NOMO-1 treated with dmso at 0.1 percent for 144 hours (cell line): Measurements from ENCODE around the gene NSMCE4A.
"Not testable (repeated sequence)": the region's sequence is repeated elsewhere in the genome, so short reads cannot be mapped to it uniquely, and the experiment has no call there.

Experiments
- DNase-seq: peaks from one replicate; lab custom pipeline; 2025; ENCODE audit not compliant: unreplicated experiment; lab: John Stamatoyannopoulos, UW

Gene NSMCE4A, protein sequence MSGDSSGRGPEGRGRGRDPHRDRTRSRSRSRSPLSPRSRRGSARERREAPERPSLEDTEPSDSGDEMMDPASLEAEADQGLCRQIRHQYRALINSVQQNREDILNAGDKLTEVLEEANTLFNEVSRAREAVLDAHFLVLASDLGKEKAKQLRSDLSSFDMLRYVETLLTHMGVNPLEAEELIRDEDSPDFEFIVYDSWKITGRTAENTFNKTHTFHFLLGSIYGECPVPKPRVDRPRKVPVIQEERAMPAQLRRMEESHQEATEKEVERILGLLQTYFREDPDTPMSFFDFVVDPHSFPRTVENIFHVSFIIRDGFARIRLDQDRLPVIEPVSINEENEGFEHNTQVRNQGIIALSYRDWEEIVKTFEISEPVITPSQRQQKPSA

DNA sequence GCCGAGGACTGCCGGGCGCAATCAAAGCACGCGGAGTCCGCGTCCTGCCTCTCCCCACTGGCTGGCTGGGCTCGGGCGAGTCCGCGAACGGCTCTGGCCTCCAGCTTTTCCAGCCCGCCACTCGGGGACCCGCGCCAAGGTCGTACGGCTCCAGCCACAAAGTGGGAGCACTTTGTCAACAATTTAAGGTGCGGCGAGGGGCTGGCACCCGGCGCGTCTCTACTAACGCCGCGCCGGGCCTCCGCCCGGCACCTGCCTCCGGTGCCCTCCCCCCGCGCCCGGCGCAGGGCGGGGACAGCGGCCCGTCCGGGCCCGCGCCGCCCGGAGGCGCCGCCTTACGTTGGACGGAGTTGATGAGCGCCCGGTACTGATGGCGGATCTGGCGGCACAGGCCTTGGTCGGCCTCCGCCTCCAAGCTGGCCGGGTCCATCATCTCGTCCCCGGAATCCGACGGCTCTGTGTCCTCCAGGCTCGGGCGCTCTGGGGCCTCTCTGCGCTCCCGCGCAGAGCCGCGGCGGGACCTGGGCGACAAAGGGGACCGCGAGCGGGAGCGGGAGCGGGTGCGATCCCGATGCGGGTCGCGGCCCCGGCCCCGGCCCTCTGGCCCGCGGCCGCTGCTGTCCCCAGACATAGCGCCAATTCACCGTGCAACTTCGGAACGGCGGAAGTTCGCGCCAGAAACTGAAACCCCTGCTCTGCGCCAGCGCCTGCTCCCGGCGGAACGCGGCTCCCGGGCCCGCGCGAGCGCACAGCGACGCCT, at the start of gene NSMCE4A:
TSS of gene NSMCE4A (minus strand) at position 683 of the 760 bp plus-strand sequence. CDS start at position 631, 52 bp downstream.
- DNase-seq: peak; percentile 53

DNA sequence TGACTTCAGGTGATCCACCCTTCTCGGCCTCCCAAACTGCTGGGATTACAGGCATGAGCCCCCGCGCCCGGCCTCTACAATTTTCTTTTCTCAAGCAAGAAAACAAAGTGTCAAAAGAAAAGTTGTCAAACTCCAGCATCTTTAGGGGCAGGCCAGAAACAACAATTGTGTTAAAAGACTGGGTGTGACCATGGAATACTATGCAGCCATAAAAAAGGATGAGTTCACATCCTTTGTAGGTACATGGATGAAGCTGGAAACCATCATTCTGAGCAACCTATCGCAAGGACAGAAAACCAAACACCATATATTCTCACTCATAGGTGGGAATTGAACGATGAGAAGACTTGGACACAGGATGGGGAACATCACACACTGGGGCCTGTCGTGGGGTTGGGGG, 48.2 kb upstream of the NSMCE4A start:
- not testable (repeated sequence) for DNase-seq

DNA sequence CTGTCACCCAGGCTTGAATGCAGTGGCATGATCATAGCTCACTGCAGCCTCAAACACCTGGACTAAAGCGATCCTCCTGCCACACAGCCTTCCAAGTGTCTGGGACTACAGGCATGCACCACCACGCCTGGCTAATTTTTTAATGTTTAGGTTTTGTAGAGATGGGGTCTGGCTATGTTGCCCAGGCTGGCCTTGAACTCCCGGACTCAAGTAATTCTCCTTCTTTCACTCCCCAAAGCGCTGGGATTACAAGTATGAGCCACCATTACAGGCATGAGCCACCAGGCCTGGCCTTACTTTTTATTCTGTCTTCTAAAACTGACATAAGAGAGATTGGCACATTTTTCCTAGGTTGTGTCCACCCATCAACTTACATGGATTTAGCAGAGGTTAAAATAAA, 47.3 kb upstream of the NSMCE4A start:
- DNase-seq: no peak

GRCh38 chr10:122021828-122022227, 46.8 kb upstream of the NSMCE4A start:
- no peak for DNase-seq

DNA sequence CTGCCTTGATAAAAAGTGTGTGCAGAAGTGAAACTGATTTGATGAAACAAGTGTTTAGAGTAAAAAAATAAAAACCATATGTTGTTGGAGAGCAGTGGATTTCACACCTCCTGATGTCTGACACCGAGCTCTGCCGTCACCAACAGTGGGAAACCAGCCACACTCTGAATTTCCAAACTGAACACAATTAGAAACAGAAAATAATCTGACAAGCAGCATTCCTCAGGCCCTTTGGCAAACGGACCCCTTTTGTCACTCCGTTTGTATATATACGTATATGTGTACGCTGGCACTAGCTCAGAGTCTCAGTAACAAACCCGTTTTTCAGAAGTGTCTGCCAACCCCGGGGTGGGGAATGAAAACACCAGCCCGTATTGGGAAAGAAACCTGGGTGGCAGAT, 46.4 kb upstream of the NSMCE4A start:
- DNase-seq: no peak

DNA sequence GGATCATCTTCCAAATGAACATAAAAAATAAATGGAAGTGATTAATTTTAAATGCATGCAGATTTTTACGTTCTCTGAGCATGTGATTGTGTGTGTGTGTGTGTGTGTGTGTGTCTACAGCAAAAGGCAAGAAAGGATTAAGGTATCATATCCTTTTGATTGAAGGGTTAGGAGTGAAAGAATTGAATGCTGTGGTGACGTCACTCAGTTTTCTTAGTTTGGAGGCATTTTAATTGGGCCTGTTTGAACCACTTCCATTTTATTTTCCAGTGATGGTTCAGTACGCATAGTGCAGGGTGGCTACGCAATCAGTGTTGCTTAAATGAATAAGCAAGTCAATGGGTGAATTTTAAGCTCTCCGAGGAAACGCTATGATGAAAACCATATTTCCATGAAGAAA, 45.2 kb upstream of the NSMCE4A start:
- DNase-seq: no peak

DNA sequence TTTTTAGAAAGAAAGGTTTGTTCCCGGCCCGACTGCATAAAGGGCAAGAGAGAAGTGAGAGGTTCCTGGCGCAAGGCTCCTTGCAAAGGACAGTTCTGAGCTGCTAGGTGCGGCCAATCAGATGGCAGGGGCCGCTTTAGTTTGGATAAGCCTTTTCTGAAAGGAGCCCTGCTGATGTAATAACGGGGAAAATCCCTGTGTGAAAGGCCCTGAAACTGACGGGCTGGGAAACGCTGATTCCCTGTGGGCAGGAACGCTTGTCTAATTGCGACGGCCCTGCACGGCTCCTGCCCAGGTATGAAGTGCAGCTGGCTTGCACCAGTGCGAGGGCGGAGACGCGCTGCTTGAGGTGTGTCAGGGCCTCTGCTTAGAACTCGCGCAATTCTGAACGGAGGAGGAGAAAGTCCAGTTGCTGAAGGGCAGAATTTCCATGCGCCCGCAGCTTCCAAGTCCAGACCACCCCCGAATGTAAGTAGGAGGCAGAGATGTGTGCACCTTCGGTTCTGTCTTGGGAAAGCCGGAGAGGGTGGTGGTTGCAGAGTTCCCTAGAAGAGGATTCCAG, 44.5 kb upstream of the NSMCE4A start:
- no peak for DNase-seq

DNA sequence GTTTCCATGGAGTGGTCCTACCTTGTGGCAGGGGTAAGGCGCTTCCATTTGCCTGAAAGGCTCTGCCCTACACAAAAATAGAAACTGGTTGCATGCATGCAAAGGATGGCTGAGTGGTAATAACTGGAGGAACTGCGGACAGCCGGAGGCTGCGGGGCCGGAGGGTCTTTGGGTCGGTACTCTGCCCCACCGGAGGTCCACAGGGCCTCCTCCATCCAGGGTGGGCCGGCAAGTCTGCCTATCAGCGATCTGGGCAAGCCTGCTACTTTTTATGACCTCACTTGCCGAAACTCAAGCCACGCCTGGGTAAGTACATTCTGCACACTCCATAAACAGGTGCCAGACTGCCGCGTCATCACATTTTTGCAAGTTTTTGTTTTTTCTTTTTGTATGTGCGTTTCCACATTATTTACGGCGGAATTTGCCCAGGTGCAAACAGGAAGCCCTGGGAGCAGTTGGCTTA, 44.0 kb upstream of the NSMCE4A start:
- peak; percentile 27 for DNase-seq

GRCh38 chr10:122018491-122018890, 43.5 kb upstream of the NSMCE4A start:
- DNase-seq: no peak

DNA sequence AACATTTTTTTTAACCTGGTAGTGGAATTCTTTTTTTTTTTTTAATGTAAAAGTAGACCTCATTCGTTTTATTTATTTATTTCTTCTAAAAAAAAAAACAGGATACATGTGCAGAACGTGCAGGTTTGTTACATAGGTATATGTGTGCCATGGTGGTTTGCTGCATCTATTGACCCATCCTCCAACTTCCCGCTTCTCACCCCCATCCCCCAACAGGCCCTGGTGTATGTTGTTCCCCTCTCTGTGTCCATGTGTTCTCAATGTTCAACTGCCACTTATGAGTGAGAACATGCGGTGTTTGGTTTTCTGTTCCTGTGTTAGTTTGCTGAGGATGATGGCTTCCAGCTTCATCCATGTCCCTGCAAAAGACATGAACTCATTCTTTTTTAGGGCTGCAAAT, 42.9 kb upstream of the NSMCE4A start:
- DNase-seq: not testable (repeated sequence)

- DNase-seq: no peak
Measured at GRCh38 chr10:122014652-122015248, 39.7 kb upstream of the NSMCE4A start.

DNA sequence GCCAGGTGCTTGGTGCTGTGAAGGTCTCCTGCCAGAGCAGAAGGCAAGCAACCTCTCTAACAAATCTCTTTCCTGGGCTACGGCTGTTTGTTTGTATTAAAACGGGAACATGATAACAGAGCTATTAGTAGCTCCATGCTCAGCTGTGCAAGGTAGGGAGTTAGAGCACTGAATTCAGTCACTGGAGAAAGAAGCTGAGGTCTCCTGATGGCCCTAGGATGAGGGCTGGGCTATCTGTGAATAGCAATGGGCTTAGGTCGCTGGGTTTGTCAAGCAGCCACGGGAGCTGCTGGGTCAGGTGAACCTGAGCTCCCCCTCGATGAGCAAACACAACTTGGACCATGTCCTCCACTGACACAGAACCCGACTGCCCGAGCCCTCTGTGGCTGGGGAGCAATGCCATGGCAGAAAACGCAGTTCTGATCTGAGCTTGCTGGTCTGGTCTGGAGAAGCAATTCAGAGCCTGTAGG, 38.3 kb upstream of the NSMCE4A start:
- DNase-seq: no peak

GRCh38 chr10:122012731-122013130, 37.7 kb upstream of the NSMCE4A start:
- DNase-seq: no peak

- DNase-seq: no peak
Measured at GRCh38 chr10:122010405-122011050, 35.5 kb upstream of the NSMCE4A start.

GRCh38 chr10:122007415-122007814, 32.4 kb upstream of the NSMCE4A start:
- DNase-seq: no peak

- DNase-seq: no peak
Measured at GRCh38 chr10:122001698-122002097, 26.7 kb upstream of the NSMCE4A start.

DNA sequence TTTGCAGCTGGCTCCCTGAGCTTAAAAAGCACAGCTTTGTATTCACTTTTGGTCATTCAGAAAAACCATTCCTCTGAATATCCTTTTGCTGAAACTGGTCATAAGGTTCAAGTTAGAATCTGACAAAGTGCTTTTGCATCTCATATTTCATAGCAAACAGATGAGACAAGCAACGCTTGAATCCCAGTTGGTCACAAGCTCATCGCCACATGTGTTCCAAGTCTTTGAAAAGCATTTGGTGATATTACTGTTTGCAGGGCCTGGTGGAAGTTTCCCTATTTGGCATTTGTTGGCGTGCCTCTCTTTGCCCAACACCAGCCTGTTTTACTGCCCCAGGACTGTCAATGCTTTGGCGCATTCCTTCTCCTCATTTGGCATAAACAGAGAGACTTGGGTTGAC, 24.3 kb upstream of the NSMCE4A start:
- no peak for DNase-seq

DNA sequence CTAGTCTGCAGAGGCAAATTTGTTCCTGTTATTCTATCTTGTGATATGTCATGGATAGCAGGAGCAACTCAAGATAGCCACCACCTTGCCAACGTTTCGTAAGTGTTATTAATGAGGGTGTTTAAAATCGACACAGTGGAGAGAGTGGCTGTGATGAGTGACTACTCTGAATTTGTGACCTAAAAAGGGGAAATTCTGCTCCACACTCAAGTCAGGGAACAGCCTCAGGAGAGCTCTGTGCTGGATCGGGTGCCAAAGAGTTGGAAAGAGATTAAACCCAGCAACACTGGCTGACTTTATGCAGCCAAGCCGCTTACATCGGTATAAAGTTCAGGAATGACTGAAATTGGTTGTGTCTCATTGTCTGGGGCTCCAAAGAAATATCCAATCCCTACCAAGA, 23.4 kb upstream of the NSMCE4A start:
- no peak for DNase-seq

DNA sequence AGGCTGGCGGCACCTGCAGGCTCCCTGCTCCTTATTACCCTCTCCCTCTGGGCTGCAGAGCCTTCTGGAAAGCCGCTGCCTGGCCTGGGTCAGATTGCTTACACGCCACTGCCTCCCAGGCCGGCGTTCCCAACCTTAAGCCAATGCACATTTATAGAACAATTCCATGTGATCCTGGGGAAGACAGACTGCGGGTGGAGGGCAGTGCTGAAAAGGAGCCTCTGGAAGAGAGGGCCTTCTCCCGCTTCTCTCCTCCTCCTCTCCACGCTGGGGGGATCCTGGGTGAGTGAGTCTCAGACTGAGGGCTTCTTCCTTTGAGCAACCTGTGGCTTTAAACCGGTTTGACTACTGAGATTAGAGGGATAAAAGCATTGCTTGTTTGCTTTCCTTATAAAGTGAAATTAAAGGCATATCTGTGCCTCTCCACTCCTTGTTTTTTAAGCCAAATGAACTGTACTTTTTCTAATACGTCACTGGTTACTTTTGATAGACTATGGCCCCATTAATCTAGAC, 19.5 kb upstream of the NSMCE4A start:
- DNase-seq: no peak

DNA sequence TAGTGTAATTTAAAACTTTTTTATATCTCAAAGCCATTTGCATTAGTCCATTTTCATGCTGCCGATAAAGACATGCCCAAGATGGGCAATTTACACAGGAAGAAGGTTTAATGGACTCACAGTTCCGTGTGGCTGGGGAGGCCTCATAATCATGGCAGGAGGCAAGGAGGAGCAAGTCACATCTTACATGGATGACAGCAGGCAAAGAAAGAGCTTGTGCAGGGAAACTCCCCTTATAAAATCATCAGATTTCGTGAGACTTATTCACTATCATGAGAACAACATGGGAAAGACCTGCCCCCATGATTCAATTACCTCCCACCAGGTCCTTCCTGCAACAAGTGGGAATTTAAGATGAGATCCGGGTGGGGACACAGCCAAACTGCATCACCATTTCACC, 16.7 kb upstream of the NSMCE4A start:
- not testable (repeated sequence) for DNase-seq
